ENCODE measurements around the gene TOGARAM2. TPM values are rescaled to one million over a fixed set of nuclear protein-coding genes. Genes with fewer than 3 reads are reported as not detected.

Gene TOGARAM2
- polyA plus RNA-seq: 0.10 to 0.15 TPM in 2 of 3 replicates, not detected in the other
- polyA plus RNA-seq (2011; ENCODE audit: low read depth): not detected
- polyA plus RNA-seq (2011; cell fraction: cytosol; rRNA removed): 0.08 TPM in 1 of 2 replicates, not detected in the other
- polyA plus RNA-seq (2011; cell fraction: nucleus; rRNA removed): 0.16 and 0.28 TPM in 2 replicates
- 0.10 TPM in 1 of 2 replicates, not detected in the other for polyA plus RNA-seq (2012; ENCODE audit: low replicate concordance)
- 0.03 to 0.86 TPM in 2 of 3 replicates, not detected in the other for polyA minus RNA-seq
- polyA minus RNA-seq (2011; cell fraction: cytosol; rRNA and poly(A)+ RNA removed): not detected
- polyA minus RNA-seq (2011; cell fraction: nucleus; rRNA and poly(A)+ RNA removed): 0.74 TPM in 1 of 2 replicates, not detected in the other

- Histone ChIP-seq H3K4me1 (ENCODE audit: control insufficient read depth, extremely low read depth, insufficient read depth, low read length) (peaks cover 13% of the 10 kb centered on the region), H3K4me2 (ENCODE audit: control insufficient read depth, extremely low read depth, insufficient read depth, low read depth, low read length) (no peak within 1 kb of the TSS), H3K27me3 (ENCODE audit: control insufficient read depth, extremely low read depth, insufficient read depth, low read length) (no peaks in the 10 kb centered on the region), H4K20me1 (ENCODE audit: control insufficient read depth, extremely low read depth, insufficient read depth, low read length) (no peaks in the 10 kb centered on the region), H3K4me3 (ENCODE audit: control insufficient read depth in 2 of 3, extremely low read depth in 1 of 3, insufficient read depth in 2 of 3, low read depth in 1 of 3, low read length in 3 of 3) (no peak within 1 kb of the TSS), H3K9me3 (ENCODE audit: control insufficient read depth, low read depth, low read length) (no peaks in the 10 kb centered on the region), H3K36me3 (ENCODE audit: control insufficient read depth in 2 of 2, extremely low read depth in 1 of 2, insufficient read depth in 2 of 2, low read length in 2 of 2) (no peaks in the 10 kb centered on the region), H3K27ac (ENCODE audit: control insufficient read depth, insufficient read depth, low read length) (no peak within 1 kb of the TSS), H3K79me2 (ENCODE audit: control insufficient read depth, insufficient read depth, low read length) (no peaks in the 10 kb centered on the region), H3K9me1 (ENCODE audit: control insufficient read depth, extremely low read depth, insufficient read depth, low read length) (no peaks in the 10 kb centered on the region), H2AFZ (ENCODE audit: control insufficient read depth, low read length) (peak within 1 kb of the TSS; percentile 22), H3K9ac (ENCODE audit: control insufficient read depth, extremely low read depth, insufficient read depth, low read length) (no peak within 1 kb of the TSS)
- DNase-seq (ENCODE audit: low read depth, low spot score): no peak
- dilution Hi-C loops (cut with MboI; ENCODE audit: extremely low pct_ligation_motif_present, low sequenced_read_pairs): no loop called here
- no peak for TF ChIP-seq EZH2 (IDR thresholded peaks at IDR 0.05; ENCODE audit: low read length)
- TF ChIP-seq CTCF (optimal IDR thresholded peaks at IDR 0.05 in 1 of 3, IDR thresholded peaks at IDR 0.05 in 1 of 3, conservative IDR thresholded peaks at IDR 0.05 in 1 of 3; ENCODE audit: extremely low read depth in 1 of 3, insufficient read depth in 2 of 3, low read length in 3 of 3): no peak
- FAIRE-seq: no peak
Measured at GRCh38 chr2:28981016-28981441, at the start of gene TOGARAM2. TSS of gene TOGARAM2 (plus strand) at chr2:28981298. CDS start at chr2:28994835, 13,537 bp downstream.

GRCh38 chr2:28934769-28935168 is 46.3 kb upstream of the TOGARAM2 start:
- H3K9ac ChIP-seq (ENCODE audit: control insufficient read depth, extremely low read depth, insufficient read depth, low read length): no peak overlapping the region
- peaks cover 27 to 46% of the 10 kb centered on the region in 2 experiments for H3K36me3 ChIP-seq (ENCODE audit: control insufficient read depth in 2 of 2, extremely low read depth in 1 of 2, insufficient read depth in 2 of 2, low read length in 2 of 2)
- no peaks in the 10 kb centered on the region for H3K9me1 ChIP-seq (ENCODE audit: control insufficient read depth, extremely low read depth, insufficient read depth, low read length)
- no peak for FAIRE-seq
- dilution Hi-C loops (cut with MboI; ENCODE audit: extremely low pct_ligation_motif_present, low sequenced_read_pairs): no loop called here
- H3K27ac ChIP-seq (ENCODE audit: control insufficient read depth, insufficient read depth, low read length): no peak overlapping the region
- no peak overlapping the region for H3K4me3 ChIP-seq (ENCODE audit: control insufficient read depth in 2 of 3, extremely low read depth in 1 of 3, insufficient read depth in 2 of 3, low read depth in 1 of 3, low read length in 3 of 3)
- peaks cover 8% of the 10 kb centered on the region for H4K20me1 ChIP-seq (ENCODE audit: control insufficient read depth, extremely low read depth, insufficient read depth, low read length)
- H3K27me3 ChIP-seq (ENCODE audit: control insufficient read depth, extremely low read depth, insufficient read depth, low read length): no peaks in the 10 kb centered on the region
- DNase-seq (ENCODE audit: low read depth, low spot score): no peak
- peaks cover 5% of the 10 kb centered on the region for H3K4me1 ChIP-seq (ENCODE audit: control insufficient read depth, extremely low read depth, insufficient read depth, low read length)
- H3K79me2 ChIP-seq (ENCODE audit: control insufficient read depth, insufficient read depth, low read length): peaks cover 35% of the 10 kb centered on the region
- TF ChIP-seq CTCF (optimal IDR thresholded peaks at IDR 0.05 in 1 of 3, IDR thresholded peaks at IDR 0.05 in 1 of 3, conservative IDR thresholded peaks at IDR 0.05 in 1 of 3; ENCODE audit: extremely low read depth in 1 of 3, insufficient read depth in 2 of 3, low read length in 3 of 3) (no peak), EZH2 (IDR thresholded peaks at IDR 0.05; ENCODE audit: low read length) (no peak)
- H3K4me2 ChIP-seq (ENCODE audit: control insufficient read depth, extremely low read depth, insufficient read depth, low read depth, low read length): no peak overlapping the region
- no peak overlapping the region for H2AFZ ChIP-seq (ENCODE audit: control insufficient read depth, low read length)
- H3K9me3 ChIP-seq (ENCODE audit: control insufficient read depth, low read depth, low read length): no peaks in the 10 kb centered on the region

All from keratinocyte (primary cell).